ENCODE results near the gene CCL24.

DNA sequence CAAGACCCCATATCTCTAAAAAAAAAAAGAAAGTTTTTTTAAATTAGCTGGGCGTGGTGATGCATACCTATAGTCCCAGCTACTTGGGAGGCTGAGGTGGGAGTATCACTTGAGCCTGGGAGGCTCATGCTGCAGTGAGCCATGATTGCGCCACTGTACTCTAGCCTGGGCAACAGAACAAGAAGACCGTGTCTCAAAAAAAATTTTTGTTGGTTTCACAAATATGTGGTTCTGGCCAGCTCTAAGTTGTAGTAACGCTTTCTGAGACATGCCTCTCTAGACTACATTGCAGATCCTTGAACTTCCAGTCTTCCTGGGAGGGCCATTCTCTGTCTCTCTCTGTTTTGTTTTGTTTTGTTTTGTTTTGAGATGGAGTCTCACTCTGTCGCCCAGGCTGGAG is 40.6 kb upstream of the CCL24 start:
- TF ChIP-seq POLR2AphosphoS5 (IDR thresholded peaks at IDR 0.05; ENCODE audit: low read depth, low read length) (no peak), POLR2A (IDR thresholded peaks at IDR 0.05; ENCODE audit: low read depth, low read length) (no peak), TAF1 (IDR thresholded peaks at IDR 0.05; ENCODE audit: borderline replicate concordance, low read depth, low read length) (no peak)
